Right cardiac atrium (tissue), 5 donors: ENCODE results near the gene CPLANE1. TPM values are rescaled to one million over a fixed set of nuclear protein-coding genes. Genes with fewer than 3 reads are reported as not detected.
"Not testable (repeated sequence)": the region's sequence is repeated elsewhere in the genome, so short reads cannot be mapped to it uniquely, and the experiment has no call there.

ENCODE experiments used
- ATAC-seq, 2 donors: fragments of 200-7000 bp; cut with Tn5 transposase; one replicate each; pipeline versions ENCODE4 v1.8.0 to v1.9.1; 2020; ENCODE audit warnings: moderate library complexity in 2 of 2, mild to moderate bottlenecking in 1 of 2
- DNase-seq, 3 donors: peaks; one replicate each; pipeline ENCODE4 v3.0.0-alpha.2; 2020
- H3K27ac ChIP-seq: one replicate; pipeline ENCODE4 v1.5.1; 2013; ENCODE audit warnings: mild to moderate bottlenecking, low read length, control low read depth, moderate library complexity
- H3K27me3 ChIP-seq: one replicate; pipeline ENCODE4 v1.6.1; 2013; ENCODE audit not compliant: control insufficient read depth, insufficient read depth
- H3K4me1 ChIP-seq: one replicate; pipeline ENCODE4 v1.6.1; 2013; ENCODE audit warnings: low read length; ENCODE audit not compliant: control insufficient read depth, insufficient read depth
- H3K4me3 ChIP-seq: one replicate; pipeline ENCODE4 v1.5.1; 2013; ENCODE audit warnings: low read length, control low read depth
- H3K9me3 ChIP-seq: one replicate; pipeline ENCODE4 v1.6.1; 2013; ENCODE audit warnings: low read length; ENCODE audit not compliant: control insufficient read depth
- WGBS: extraction: QIAGEN DNeasy Blood & Tissue Kit; methylation state at CpG from one replicate; pipeline ENCODE4 v1.1.7; 2013; 5-methylcytosine and 5-hydroxymethylcytosine counted together
- intact Hi-C, 4 donors: fragments of 100-400 bp; cut with DNase I; formaldehyde crosslinking; loops; one replicate each; pipeline versions ENCODE4 v1.11.0 to v1.14.0; 2022 to 2023
- polyA plus RNA-seq: library from polyadenylated mRNA; stranded (reverse); fragments of 200-250 nt; gene quantifications from one replicate; pipeline ENCODE4 v1.2.3, GENCODE V29; 2013
- total RNA-seq, 4 donors: library from RNA; stranded (reverse); fragmentation: NEBNext Ultra II Directional; extraction: Animal tissue kit (Norgen Biotek cat#: 25700); gene quantifications; one replicate each; pipeline ENCODE4 v1.2.1, GENCODE V29; 2021
- donor health status: healthy with polysubstance abuse.
- donor health status: DM: no; HTN: yes; CAD: no.
- donor health status: DM: no; HTN: no; CAD: no.
- donor health status: DM: no; HTN: yes; CAD: no; lungs with severe emphysema.
- donor health status: DM: yes; HTN: yes; CAD: no.

Gene CPLANE1
- total and polyA plus RNA-seq, 5 donors = 2.3 to 12.4 (median 9.9) TPM

DNA sequence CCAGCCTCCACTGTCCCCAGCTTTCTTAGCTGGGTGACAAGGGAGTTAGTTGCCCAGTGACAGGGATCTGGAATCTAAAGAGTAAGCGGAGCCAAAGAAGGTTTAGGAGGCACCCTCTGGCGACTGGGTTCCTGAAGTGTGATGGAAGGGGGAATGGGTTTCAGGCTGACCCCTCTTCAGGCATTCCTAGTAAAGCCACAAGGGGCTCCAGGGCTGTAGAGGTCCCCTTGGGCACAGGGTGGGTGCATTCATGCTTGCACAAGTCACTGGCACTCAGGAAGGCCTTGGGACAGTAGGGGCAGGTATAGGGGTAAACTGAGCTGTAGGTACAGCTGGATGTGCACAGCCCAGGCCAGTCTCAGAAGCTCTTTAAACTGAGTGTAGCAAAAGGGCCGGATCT is 74.2 kb downstream of the CPLANE1 start:
- Histone ChIP-seq H3K27ac (no peak overlapping the region), H3K4me3 (no peak overlapping the region), H3K27me3 (no peaks in the 10 kb centered on the region), H3K9me3 (no peaks in the 10 kb centered on the region), H3K4me1 (no peaks in the 10 kb centered on the region)
- intact Hi-C loops = no loop called here
- no peak for ATAC-seq
- WGBS = 83% methylated on average over 3 of the region's 3 CpGs
- no peak for DNase-seq

DNA sequence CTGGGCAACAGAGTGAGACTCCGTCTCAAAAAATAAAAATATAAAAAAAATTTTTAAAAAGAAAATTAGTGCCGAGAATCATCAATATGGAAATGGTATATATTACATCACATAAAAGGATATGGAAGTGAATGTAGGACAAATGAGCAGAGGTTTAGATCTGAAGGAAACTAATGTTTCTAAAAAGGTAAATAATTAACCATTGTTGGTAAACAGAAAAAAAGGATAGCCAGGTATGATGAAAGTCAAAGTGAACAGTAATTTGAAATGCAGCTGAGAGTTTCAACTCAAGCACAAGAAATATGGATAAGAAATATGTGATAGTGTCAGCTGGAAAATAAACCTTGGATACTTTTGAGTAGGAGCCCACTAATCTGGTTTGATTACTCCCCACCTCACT is 76.2 kb downstream of the CPLANE1 start:
- intact Hi-C loops = no loop called here
- H3K9me3 ChIP-seq = no peaks in the 10 kb centered on the region
- H3K4me1 ChIP-seq = no peaks in the 10 kb centered on the region
- no peak overlapping the region for H3K27ac ChIP-seq
- H3K4me3 ChIP-seq = no peak overlapping the region
- DNase-seq (no peak), ATAC-seq (no peak)
- WGBS = 100% methylated on average over 2 of the region's 2 CpGs
- no peaks in the 10 kb centered on the region for H3K27me3 ChIP-seq

DNA sequence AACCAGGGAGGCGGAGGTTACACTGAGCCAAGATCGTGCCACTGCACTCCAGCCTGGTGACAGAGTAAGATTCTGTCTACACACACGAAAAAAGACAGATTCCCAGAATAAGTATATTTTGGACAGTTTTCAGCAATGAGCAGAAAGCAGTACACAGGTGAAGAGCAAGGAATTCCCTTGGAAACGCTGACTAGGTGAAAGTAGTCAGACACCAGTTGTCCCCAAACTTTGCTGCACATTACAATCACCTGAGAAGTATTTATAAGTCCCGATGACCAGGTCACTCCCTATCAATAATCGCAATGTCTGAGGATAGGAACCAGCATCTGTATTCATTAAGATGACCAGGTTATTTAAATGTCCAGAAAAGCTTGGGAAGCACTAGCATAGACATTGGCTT is 78.3 kb downstream of the CPLANE1 start:
- Histone ChIP-seq H3K27ac (no peak overlapping the region), H3K27me3 (no peaks in the 10 kb centered on the region), H3K9me3 (no peaks in the 10 kb centered on the region), H3K4me1 (no peaks in the 10 kb centered on the region), H3K4me3 (no peak overlapping the region)
- ATAC-seq (no peak), DNase-seq (no peak)
- 97% methylated on average over 6 of the region's 6 CpGs for WGBS
- intact Hi-C loops = no loop called here

DNA sequence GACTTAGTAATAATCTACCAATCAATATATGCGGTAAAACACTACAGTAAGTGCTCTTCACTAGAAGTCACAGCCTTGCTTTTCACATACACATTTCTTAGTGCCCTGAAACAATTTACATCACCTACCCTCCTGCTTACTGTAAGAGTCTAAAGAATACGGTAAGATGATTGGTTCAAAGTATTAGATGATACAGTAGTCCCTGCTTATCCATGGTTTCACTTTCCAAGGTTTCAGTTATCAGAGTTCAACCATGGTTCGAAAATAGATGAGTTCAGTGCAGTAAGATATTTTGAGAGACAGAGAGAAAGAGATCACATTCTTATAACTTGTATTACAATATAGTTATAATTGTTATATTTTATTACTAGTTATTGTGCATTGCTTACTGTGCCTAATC is 83.0 kb downstream of the CPLANE1 start:
- intact Hi-C loops = loop anchor here in 1 of 4 donors (10.0 kb wide), 1 partner anchor 141 kb away; no protein-coding TSS in a partner anchor
- Histone ChIP-seq H3K4me1 (no peaks in the 10 kb centered on the region), H3K27ac (no peak overlapping the region), H3K4me3 (no peak overlapping the region), H3K27me3 (no peaks in the 10 kb centered on the region), H3K9me3 (no peaks in the 10 kb centered on the region)
- no peak for ATAC-seq
- no peak for DNase-seq
- WGBS = 94% methylated on average over 3 of the region's 3 CpGs

DNA sequence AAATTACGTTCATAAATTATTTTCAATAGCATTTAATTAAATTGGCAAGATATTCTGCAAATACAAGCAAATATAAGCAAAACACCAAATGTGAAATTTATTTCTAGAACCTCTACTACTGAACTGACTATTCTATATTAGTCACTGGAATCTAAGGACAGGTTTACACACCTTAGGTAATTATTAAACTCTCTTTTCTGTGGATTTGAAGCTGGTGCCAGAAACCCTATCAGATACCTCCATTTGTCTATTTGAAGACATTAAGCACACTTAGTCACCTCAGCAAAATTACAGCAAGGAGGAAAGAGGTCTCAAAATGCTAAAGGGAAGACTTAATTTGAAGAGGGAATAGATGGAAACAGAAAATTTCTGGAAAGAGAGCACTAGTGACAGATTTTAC is 83.4 kb downstream of the CPLANE1 start:
- Histone ChIP-seq H3K27ac (no peak overlapping the region), H3K27me3 (no peaks in the 10 kb centered on the region), H3K4me1 (no peaks in the 10 kb centered on the region), H3K4me3 (no peak overlapping the region), H3K9me3 (no peaks in the 10 kb centered on the region)
- intact Hi-C loops = loop anchor here in 1 of 4 donors (10.0 kb wide), 1 partner anchor 141 kb away; no protein-coding TSS in a partner anchor
- WGBS = 90% methylated on average over 1 of the region's 1 CpG
- ATAC-seq = no peak
- DNase-seq = no peak

DNA sequence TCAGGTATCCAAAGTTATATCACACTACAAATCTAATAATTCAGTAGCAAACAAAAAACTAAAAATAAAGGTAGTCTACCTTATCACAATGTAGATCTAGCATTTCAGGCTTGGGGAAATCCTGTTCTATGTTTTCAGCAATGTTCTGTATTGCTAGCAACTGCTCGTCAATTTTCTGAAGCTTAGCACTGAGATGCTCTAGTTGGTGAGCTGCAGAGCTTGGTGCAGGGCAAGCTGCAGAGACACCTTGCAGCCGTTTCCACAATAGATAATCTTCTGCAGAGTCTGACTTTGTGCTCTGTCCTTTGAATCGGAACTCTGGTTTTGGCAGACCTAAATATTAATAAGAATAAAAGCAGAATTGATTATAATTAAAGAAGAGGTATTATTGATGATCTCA is 95.5 kb downstream of the CPLANE1 start:
- 86% methylated on average over 3 of the region's 3 CpGs for WGBS
- intact Hi-C loops = no loop called here

DNA sequence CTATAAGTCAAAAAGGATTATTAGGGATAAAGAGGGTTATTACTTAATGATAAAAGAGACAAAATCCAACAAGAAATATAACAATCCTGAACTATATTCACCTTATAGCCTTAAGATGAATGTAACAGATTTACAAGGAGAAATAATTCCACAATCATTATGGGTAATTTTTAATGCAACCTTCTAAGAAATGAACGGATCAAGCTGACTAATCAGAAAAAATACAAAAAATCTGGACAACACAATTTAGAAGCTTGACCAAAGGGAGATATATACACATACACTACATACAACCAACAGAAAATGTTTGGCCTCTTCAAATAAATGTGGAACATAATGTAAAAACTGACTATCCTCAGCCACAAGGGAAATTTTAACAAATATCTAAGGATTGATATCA is 102.3 kb downstream of the CPLANE1 start:
- intact Hi-C loops = no loop called here
- DNase-seq (no peak), ATAC-seq (no peak)
- Histone ChIP-seq H3K4me1 (no peaks in the 10 kb centered on the region), H3K27me3 (no peaks in the 10 kb centered on the region), H3K27ac (no peak overlapping the region), H3K4me3 (no peak overlapping the region), H3K9me3 (no peaks in the 10 kb centered on the region)
- 95% methylated on average over 1 of the region's 1 CpG for WGBS

More for the DNA sequence above, 95.5 kb downstream of the CPLANE1 start:
- Histone ChIP-seq H3K9me3 (no peaks in the 10 kb centered on the region), H3K4me1 (no peaks in the 10 kb centered on the region), H3K4me3 (no peak overlapping the region), H3K27ac (no peak overlapping the region), H3K27me3 (no peaks in the 10 kb centered on the region)
- ATAC-seq (no peak), DNase-seq (no peak)

DNA sequence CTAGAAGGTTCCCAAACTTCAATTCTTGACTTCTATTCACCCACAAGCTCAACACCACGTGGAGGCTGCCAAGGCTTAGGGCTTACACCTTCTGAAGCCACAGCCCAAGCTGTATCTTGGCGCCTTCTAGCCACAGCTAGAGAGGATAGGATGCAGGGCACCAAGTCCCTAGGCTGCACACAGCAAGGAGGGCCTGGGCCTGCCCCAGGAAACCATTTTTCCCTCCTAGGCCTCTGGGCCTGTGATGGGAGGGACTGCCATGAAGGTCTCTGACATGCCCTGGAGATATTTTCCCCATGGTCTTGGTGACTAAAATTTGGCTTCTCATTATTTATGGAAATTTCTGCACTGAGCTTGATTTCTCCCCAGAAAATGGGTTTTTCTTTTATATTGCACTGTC is 112.5 kb downstream of the CPLANE1 start:
- ATAC-seq (no peak), DNase-seq (no peak)
- WGBS = 94% methylated on average over 2 of the region's 2 CpGs
- intact Hi-C loops = no loop called here
- Histone ChIP-seq H3K27me3 (no peaks in the 10 kb centered on the region), H3K27ac (no peak overlapping the region), H3K9me3 (no peaks in the 10 kb centered on the region), H3K4me1 (no peaks in the 10 kb centered on the region), H3K4me3 (no peak overlapping the region)

DNA sequence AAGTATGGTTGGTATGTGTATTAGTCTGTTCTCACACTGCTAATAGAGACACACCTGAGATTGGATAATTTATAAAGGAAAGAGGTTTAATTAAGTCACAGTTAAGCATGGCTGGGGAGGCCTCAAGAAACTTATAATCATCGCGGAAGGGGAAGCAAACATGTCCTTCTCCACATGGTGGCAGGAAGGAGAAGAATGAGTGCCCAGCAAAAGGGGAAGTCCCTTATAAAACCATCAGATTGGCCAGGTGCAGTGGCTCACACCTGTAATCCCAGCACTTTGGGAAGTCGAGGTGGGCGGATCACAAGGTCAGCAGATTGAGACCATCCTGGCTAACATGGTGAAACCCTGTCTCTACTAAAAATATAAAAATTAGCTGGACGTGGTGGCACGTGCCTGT is 113.9 kb downstream of the CPLANE1 start:
- ATAC-seq, DNase-seq, H3K4me3 ChIP-seq, H3K27ac ChIP-seq, H3K9me3 ChIP-seq, intact Hi-C loops, H3K27me3 ChIP-seq, H3K4me1 ChIP-seq: not testable (repeated sequence)
- 99% methylated on average over 6 of the region's 6 CpGs for WGBS

DNA sequence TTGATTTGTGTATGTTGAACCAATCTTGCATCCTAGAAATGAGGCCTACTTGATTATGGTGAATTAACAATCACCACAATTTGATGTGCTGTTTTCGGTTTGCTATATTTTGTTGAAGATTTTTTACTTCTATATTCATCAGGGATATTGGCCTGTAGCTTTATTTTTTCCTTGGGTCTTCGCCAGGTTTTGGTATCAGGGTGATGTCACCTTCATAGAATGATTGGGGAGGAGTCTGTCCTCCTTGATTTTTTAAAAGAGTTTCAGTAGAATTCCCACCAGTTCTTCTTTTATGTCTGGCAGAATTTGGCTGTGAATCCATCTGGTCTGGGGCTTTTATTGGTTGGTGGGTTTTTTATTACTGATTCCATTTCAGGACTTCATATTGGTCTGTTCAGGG is 115.2 kb downstream of the CPLANE1 start:
- Histone ChIP-seq H3K4me1 (no peaks in the 10 kb centered on the region), H3K9me3 (no peaks in the 10 kb centered on the region), H3K4me3 (no peak overlapping the region), H3K27ac (no peak overlapping the region), H3K27me3 (no peaks in the 10 kb centered on the region)
- ATAC-seq (no peak), DNase-seq (no peak)
- 86% methylated on average over 2 of the region's 2 CpGs for WGBS
- intact Hi-C loops = no loop called here

DNA sequence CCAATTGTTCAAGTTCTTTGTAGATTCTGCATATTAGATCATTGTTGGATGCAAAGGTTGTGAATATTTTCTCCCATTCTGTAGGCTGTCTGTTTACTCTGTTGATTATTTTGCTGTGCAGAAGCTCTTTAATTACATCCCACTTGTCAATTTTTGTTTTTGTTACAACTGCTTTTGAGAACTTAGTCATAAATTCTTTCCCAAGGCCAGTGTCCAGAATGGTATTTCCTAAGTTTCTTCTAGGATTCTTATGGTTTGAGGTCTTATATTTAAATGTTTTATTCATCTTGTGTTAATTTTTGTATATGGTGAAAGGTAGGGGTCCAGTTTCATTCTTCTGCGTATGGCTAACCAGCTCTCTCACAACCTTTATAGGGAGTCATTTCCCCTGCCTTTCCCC is 116.5 kb downstream of the CPLANE1 start:
- Histone ChIP-seq H3K9me3 (no peaks in the 10 kb centered on the region), H3K4me1 (no peaks in the 10 kb centered on the region), H3K4me3 (no peak overlapping the region), H3K27ac (no peak overlapping the region), H3K27me3 (no peaks in the 10 kb centered on the region)
- ATAC-seq = no peak
- 96% methylated on average over 1 of the region's 1 CpG for WGBS
- no peak for DNase-seq
- intact Hi-C loops = no loop called here

DNA sequence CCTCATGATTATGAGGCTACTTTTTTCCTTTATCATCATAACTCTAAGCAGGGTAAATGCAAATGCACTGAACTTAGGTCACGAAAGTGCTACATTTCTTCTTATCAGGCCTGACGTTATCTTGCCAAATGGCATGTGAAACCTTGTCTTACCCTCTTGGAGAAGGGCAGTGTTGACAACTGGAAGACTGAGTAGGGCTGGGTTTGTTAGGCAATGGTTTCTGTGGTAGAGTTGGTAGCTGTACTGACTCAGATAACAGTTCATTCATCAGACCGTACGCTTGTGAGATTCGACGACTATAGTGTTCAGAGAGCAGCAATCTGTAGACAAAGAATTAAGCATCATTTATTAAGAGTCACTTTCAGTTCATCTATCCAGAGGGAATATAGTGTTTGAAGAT is 127.7 kb downstream of the CPLANE1 start:
- H3K27ac ChIP-seq = no peak overlapping the region
- WGBS = 45% methylated on average over 6 of the region's 6 CpGs
- no peak for ATAC-seq
- no peaks in the 10 kb centered on the region for H3K27me3 ChIP-seq
- H3K4me3 ChIP-seq = no peak overlapping the region
- H3K4me1 ChIP-seq = no peaks in the 10 kb centered on the region
- H3K9me3 ChIP-seq = peaks cover 2% of the 10 kb centered on the region
- no peak for DNase-seq
- intact Hi-C loops = no loop called here
